Measurements from ENCODE around the gene BNIPL. TPM values are rescaled to one million over a fixed set of nuclear protein-coding genes. Genes with fewer than 3 reads are reported as not detected.
A peak's percentile ranks its signal among the peaks of the same experiment; 100 is the strongest.

Gene BNIPL
- total and polyA plus RNA-seq, 2 of the 13 experiments (the other 11 are each of a cell fraction or from before 2014, with no cell fraction given), result 0.40 to 1.1 TPM

GRCh38 chr1:151008244-151009205, 27.9 kb upstream of the BNIPL start, which contains the start of gene PRUNE1 (continued):
- no peak for TF ChIP-seq NR0B2 (CRISPR knock-in tag; IDR thresholded peaks at IDR 0.05)
- TF ChIP-seq ZNF121 (CRISPR knock-in tag; IDR thresholded peaks at IDR 0.05), result 0 out of 2 replicates have a peak, but pooled peaks have one; percentile 27
- no peak for TF ChIP-seq SKIL (CRISPR knock-in tag; IDR thresholded peaks at IDR 0.05; ENCODE audit: borderline replicate concordance)
- no peak for TF ChIP-seq ZNF747 (CRISPR knock-in tag; IDR thresholded peaks at IDR 0.05; ENCODE audit: borderline replicate concordance)
- TF ChIP-seq SMYD3 (CRISPR knock-in tag; IDR thresholded peaks at IDR 0.05), result no peak
- peak; percentile 68; the same call in 1 of the 2 replicates for TF ChIP-seq SNAPC2 (CRISPR knock-in tag; IDR thresholded peaks at IDR 0.05)
- TF ChIP-seq, protein P1, sequence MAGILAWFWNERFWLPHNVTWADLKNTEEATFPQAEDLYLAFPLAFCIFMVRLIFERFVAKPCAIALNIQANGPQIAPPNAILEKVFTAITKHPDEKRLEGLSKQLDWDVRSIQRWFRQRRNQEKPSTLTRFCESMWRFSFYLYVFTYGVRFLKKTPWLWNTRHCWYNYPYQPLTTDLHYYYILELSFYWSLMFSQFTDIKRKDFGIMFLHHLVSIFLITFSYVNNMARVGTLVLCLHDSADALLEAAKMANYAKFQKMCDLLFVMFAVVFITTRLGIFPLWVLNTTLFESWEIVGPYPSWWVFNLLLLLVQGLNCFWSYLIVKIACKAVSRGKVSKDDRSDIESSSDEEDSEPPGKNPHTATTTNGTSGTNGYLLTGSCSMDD (CRISPR knock-in tag; IDR thresholded peaks at IDR 0.05), result no peak
- no peak for TF ChIP-seq HMG20B (CRISPR knock-in tag; conservative IDR thresholded peaks at IDR 0.05)
- TF ChIP-seq MAFK (conservative IDR thresholded peaks at IDR 0.05 in 1 of 2, IDR thresholded peaks at IDR 0.05 in 1 of 2; ENCODE audit: low read length in 2 of 2), result no peak
- TF ChIP-seq, protein P2, sequence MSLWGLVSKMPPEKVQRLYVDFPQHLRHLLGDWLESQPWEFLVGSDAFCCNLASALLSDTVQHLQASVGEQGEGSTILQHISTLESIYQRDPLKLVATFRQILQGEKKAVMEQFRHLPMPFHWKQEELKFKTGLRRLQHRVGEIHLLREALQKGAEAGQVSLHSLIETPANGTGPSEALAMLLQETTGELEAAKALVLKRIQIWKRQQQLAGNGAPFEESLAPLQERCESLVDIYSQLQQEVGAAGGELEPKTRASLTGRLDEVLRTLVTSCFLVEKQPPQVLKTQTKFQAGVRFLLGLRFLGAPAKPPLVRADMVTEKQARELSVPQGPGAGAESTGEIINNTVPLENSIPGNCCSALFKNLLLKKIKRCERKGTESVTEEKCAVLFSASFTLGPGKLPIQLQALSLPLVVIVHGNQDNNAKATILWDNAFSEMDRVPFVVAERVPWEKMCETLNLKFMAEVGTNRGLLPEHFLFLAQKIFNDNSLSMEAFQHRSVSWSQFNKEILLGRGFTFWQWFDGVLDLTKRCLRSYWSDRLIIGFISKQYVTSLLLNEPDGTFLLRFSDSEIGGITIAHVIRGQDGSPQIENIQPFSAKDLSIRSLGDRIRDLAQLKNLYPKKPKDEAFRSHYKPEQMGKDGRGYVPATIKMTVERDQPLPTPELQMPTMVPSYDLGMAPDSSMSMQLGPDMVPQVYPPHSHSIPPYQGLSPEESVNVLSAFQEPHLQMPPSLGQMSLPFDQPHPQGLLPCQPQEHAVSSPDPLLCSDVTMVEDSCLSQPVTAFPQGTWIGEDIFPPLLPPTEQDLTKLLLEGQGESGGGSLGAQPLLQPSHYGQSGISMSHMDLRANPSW (CRISPR knock-in tag; IDR thresholded peaks at IDR 0.05; ENCODE audit: borderline replicate concordance), result 0 out of 2 replicates have a peak, but pooled peaks have one; percentile 78
- TF ChIP-seq ZNF460 (CRISPR knock-in tag; IDR thresholded peaks at IDR 0.05; ENCODE audit: borderline replicate concordance), result no peak
- peak; percentile 41; the same call in 1 of the 2 replicates for TF ChIP-seq HNF4G (IDR thresholded peaks at IDR 0.05; ENCODE audit: borderline replicate concordance, low read depth, low read length)
- peak; percentile 42; the same call in 1 of the 2 replicates for TF ChIP-seq HNF4G (CRISPR knock-in tag; IDR thresholded peaks at IDR 0.05; ENCODE audit: borderline replicate concordance, low read depth)
- TF ChIP-seq MBNL3 (CRISPR knock-in tag; conservative IDR thresholded peaks at IDR 0.05), result no peak
- TF ChIP-seq CBFB (CRISPR knock-in tag; IDR thresholded peaks at IDR 0.05), result no peak
- no peak for TF ChIP-seq ZNF724P (CRISPR knock-in tag; IDR thresholded peaks at IDR 0.05; ENCODE audit: borderline replicate concordance)
- TF ChIP-seq ZBTB38 (CRISPR knock-in tag; IDR thresholded peaks at IDR 0.05), result no peak; the same call in 1 of the 2 replicates
- no peak for TF ChIP-seq KDM1A (CRISPR knock-in tag; IDR thresholded peaks at IDR 0.05)
- TF ChIP-seq, protein P3, sequence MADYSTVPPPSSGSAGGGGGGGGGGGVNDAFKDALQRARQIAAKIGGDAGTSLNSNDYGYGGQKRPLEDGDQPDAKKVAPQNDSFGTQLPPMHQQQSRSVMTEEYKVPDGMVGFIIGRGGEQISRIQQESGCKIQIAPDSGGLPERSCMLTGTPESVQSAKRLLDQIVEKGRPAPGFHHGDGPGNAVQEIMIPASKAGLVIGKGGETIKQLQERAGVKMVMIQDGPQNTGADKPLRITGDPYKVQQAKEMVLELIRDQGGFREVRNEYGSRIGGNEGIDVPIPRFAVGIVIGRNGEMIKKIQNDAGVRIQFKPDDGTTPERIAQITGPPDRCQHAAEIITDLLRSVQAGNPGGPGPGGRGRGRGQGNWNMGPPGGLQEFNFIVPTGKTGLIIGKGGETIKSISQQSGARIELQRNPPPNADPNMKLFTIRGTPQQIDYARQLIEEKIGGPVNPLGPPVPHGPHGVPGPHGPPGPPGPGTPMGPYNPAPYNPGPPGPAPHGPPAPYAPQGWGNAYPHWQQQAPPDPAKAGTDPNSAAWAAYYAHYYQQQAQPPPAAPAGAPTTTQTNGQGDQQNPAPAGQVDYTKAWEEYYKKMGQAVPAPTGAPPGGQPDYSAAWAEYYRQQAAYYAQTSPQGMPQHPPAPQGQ (CRISPR knock-in tag; IDR thresholded peaks at IDR 0.05; ENCODE audit: borderline replicate concordance), result no peak
- TF ChIP-seq MTF2 (CRISPR knock-in tag; IDR thresholded peaks at IDR 0.05; ENCODE audit: borderline replicate concordance), result no peak
